GM19023 (cell line): ENCODE data around the gene SORT1.

Source experiments
- ATAC-seq: cut with Tn5 transposase; IDR thresholded peaks from one replicate; pipeline ENCODE4 v1.9.1; 2021; ENCODE audit warnings: mild to moderate bottlenecking, moderate library complexity; ENCODE audit not compliant: unreplicated experiment

The SORT1 gene

DNA sequence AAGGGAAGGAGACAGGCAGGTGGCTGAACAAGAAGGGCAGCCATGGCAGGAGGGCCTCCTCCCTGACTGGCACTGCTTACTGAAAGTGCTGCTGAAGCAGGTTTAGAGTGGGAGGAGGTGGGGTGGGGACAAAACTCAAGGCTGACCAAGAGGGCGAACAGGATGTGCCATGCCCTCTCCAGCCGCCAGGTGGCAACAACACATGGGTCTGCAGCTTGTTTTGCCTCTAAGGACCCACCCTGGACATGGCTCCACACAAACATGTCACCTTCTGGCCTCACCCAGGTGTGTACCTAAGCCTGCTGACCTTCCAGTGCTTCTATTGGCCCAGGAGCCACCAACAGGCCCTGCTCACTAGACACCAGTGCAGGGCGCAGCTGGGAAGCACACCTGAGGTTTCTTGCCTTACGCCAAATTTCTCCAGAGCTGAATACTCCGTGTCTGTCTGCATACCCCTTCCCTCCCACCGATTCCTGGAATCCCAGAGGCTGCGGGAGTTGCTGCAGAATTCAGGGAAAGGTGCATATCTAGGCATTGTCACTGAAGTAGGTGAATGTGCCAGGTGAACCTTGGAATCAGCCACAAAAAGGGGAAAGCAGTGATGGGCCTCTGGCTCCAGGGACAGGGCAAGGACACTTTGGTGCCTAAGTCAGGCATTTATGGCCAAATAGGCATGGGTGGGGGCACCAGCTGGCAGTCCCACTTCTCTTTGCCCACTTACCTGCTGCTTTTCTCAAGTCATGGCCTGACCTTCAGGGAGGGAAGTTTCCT, 120.1 kb downstream of the SORT1 start:
- ATAC-seq: peak; percentile 79

DNA sequence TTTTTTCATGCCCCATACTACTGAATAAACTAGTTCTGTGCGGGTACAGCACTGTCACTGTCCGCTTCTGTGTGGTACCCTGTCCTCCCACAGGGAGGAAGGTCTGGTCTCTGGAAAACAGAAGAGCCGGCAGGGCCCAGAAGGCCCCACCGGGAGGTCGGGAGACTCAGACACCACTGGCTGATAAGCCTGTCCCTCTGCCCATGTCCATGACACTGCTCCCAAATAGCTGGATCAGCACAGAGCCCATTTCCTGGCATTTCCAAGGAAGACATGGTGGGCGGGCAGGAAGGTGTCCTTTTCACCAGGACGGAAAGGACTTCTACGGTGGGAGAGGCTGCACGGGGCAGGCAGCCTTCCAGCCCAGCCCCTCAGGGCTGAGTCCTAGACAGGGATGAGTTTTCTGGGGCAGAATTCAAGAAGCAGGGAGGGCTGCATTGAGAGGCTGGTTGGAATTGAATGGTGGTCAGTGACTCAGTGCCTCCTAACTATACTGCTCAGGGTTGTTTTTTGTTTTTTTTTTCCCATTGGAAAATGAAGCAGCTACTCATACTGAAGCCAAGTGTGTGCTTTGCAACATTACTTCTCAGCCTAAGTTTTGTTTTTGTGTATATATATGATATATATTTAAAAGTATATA, 121.9 kb downstream of the SORT1 start:
- no peak for ATAC-seq

DNA sequence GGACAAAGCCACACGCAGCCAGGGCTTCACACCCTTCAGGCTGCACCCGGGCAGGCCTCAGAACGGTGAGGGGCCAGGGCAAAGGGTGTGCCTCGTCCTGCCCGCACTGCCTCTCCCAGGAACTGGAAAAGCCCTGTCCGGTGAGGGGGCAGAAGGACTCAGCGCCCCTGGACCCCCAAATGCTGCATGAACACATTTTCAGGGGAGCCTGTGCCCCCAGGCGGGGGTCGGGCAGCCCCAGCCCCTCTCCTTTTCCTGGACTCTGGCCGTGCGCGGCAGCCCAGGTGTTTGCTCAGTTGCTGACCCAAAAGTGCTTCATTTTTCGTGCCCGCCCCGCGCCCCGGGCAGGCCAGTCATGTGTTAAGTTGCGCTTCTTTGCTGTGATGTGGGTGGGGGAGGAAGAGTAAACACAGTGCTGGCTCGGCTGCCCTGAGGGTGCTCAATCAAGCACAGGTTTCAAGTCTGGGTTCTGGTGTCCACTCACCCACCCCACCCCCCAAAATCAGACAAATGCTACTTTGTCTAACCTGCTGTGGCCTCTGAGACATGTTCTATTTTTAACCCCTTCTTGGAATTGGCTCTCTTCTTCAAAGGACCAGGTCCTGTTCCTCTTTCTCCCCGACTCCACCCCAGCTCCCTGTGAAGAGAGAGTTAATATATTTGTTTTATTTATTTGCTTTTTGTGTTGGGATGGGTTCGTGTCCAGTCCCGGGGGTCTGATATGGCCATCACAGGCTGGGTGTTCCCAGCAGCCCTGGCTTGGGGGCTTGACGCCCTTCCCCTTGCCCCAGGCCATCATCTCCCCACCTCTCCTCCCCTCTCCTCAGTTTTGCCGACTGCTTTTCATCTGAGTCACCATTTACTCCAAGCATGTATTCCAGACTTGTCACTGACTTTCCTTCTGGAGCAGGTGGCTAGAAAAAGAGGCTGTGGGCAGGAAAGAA, 122.9 kb downstream of the SORT1 start:
- no peak for ATAC-seq

DNA sequence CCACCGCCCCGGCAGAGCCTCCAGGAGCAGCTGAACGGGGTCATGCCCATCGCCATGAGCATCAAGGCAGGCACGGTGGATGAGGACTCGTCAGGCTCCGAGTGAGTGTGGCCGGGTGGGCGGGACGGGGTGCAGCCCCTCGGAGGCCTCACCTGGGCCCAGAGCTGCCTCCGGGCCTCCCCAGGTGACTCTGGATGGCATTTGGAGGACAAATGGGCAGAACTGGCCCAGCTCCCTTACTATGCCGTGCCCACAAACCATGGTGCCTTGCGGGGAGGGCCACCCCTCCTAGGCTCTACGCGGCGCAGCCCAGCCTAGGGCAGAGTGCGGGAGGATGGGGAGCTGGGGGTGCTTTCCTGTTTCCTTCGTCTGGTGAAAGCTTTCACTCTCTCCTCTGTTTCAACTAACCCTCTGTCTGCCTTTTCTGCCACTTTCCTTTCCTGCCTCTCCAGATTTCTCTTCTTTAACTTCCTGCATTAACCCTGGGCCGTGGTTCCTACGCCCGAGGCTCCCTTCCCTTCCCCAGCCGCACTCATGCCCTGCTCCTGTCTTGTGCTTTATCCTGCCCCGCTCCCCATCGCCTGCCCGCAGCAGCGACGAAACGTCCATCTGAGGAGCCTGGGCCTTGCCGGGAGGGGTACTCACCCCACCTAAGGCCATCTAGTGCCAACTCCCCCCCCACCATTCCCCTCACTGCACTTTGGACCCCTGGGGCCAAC, 124.0 kb downstream of the SORT1 start:
- ATAC-seq: no peak

DNA sequence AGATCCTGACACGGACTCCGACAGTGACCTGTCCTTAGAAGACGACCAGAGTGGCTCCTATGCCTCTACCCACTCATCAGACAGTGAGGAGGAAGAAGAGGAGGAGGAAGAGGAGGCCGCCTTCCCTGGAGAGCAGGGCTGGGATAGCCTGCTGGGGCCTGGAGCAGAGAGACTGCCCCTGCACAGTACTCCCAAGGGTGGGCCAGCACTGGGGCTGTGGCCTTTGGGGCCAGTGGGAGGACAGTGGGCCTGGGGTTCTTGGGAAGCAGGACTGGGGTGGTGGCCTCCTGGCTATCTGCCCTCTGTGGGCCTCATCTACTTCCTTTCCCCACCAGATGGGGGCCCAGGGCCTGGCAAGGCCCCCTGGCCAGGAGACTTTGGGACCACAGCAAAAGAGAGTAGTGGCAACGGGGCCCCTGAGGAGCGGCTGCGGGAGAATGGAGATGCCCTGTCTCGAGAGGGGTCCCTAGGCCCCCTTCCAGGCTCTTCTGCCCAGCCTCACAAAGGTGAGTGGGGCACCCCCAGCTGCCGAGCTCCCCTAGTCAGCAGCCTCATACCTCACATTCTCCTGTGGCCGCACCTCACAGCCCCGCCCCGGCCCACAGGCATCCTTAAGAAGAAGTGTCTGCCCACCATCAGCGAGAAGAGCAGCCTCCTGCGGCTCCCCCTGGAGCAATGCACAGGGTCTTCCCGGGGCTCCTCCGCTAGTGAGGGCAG, 124.7 kb downstream of the SORT1 start:
- ATAC-seq: no peak

DNA sequence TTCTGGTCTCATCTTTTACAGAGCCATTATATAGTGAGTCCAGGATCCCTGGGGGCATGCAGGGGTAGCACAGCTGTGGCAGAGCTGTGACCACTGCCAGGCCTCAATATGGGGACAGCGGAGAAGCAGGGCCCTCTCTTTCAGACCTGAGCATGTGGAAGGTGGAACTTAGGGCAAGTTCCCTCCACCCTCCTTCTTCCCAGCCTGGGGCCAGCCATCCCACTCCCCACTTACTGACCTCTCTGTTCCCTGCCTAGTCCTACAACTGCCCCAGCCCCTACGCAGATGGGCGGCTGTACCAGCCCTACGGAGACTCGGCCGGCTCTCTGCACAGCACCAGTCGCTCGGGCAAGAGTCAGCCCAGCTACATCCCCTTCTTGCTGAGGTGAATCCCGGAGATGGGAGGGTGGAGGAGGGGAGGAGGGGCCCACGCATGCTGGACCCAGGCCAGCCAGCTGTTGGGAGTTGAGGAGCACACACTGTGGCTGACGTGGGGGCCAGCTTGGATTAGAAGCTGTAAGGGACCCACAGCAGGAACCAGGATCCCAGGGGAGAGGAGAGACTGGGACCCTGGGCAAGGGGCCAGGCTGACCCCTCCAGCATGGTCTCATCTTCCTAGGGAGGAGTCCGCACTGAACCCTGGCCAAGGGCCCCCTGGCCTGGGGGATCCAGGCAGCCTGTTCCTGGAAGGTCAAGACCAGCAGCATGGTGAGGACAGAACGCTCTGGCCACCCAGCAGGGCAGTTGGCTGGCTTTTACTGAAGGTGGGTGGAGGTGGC, 125.5 kb downstream of the SORT1 start:
- ATAC-seq: no peak

DNA sequence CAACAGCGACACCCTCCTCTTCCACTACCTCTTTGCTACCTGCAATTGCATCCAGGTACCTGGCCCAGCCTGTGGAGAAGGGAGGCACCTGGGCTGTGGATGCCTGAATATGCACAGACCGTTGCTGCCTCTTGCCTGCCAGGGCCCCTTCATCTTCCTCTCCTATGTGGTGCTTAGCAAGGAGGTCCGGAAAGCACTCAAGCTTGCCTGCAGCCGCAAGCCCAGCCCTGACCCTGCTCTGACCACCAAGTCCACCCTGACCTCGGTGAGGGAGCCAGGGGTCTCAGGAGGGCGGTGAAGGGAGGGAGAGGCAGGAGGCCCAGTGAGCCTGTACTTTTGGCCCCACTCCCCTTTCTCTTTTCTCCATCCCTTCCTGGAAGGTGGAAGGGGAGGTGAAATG, 126.3 kb downstream of the SORT1 start:
- no peak for ATAC-seq

DNA sequence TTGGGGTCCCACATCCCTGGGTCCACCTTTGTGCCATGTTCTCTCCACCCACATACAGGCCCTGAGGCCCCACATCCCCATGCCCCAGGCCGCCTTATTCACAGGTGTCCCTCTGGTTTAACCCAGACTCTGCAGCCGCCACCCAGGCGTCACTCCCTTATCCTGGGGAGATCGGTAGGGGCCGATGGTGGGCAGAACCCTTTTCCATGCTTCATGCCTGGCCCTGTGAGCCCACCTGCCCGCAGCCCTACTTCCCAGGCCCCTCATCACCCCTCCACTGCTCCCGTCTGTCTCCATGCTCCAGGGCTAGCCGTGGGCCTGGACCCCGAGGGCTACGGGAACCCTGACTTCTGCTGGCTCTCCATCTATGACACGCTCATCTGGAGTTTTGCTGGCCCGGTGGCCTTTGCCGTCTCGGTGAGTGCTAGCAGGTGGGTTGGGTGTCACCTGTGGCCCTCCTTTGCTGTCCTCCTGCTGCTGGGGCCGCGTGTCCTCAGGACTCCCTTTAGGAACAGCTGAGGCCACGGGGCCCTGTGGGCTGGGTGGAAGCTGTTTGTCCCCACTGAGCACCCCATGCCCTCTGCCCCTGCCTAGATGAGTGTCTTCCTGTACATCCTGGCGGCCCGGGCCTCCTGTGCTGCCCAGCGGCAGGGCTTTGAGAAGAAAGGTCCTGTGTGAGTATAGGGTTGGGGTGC, 126.9 kb downstream of the SORT1 start:
- ATAC-seq: no peak

DNA sequence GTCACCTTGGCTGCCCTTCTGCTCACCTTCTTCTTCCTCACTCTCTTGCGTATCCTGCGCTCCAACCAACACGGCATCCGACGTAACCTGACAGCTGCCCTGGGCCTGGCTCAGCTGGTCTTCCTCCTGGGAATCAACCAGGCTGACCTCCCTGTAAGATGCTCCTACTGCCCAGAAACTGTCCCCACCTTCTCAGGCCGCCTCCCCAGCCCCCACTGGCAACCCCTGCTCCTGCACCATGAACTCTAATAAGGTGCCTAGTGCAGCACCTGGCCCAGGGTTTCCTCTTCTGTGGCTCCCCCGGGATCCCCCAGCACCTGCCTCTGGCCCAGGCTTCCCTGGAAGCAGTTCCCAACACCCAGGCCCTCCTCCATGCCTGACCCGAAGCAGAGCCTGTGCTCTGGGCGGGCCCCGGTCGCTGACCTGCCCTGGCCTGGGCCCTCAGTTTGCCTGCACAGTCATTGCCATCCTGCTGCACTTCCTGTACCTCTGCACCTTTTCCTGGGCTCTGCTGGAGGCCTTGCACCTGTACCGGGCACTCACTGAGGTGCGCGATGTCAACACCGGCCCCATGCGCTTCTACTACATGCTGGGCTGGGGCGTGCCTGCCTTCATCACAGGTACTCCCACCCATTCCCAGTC, 127.6 kb downstream of the SORT1 start:
- ATAC-seq: no peak

DNA sequence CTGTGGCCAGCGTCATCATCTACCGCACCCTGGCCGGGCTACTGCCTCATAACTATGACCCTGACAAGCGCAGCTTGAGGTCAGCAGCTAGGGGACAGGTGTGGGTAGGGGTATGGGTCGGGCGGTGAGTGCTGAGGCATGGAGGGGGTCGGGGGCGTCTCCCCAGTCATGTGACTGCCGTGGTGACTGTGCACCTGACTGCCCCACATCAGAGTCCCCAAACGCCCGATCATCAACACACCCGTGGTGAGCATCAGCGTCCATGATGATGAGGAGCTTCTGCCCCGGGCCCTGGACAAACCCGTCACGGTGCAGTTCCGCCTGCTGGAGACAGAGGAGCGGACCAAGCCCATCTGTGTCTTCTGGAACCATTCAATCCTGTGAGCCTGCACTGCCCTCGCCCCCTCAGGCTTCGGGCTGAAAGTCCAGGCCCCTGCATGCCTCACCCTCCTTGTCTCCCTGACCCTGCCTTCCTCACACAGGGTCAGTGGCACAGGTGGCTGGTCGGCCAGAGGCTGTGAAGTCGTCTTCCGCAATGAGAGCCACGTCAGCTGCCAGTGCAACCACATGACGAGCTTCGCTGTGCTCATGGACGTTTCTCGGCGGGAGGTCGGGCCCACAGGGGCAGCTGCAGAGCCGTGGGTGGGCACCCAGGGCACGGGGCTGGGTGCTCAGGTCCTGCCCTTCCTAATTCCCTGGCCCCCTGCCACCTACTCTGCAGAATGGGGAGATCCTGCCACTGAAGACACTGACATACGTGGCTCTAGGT, 128.3 kb downstream of the SORT1 start:
- ATAC-seq: no peak

DNA sequence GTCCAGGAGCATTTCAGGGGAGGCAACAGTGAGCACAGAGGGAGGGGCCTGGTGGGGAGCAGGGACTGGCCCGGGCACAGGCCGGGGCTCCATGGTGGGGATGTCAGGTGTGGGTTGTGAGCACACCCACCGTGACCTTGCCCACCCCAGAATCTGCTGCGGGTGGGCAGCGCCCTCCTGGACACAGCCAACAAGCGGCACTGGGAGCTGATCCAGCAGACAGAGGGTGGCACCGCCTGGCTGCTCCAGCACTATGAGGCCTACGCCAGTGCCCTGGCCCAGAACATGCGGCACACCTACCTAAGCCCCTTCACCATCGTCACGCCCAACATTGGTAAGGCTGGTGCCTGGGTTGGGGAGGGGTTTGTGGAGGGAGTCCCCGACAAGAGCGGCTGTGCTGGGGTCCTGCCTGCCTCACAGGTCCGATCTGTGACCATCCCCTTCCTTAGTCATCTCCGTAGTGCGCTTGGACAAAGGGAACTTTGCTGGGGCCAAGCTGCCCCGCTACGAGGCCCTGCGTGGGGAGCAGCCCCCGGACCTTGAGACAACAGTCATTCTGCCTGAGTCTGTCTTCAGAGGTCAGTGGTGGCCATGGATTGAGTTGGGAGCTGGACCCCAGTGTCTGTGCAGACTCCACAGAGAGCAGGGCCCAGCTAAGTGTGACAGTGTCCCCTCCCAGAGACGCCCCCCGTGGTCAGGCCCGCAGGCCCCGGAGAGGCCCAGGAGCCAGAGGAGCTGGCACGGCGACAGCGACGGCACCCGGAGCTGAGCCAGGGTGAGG, 129.1 kb downstream of the SORT1 start:
- no peak for ATAC-seq

DNA sequence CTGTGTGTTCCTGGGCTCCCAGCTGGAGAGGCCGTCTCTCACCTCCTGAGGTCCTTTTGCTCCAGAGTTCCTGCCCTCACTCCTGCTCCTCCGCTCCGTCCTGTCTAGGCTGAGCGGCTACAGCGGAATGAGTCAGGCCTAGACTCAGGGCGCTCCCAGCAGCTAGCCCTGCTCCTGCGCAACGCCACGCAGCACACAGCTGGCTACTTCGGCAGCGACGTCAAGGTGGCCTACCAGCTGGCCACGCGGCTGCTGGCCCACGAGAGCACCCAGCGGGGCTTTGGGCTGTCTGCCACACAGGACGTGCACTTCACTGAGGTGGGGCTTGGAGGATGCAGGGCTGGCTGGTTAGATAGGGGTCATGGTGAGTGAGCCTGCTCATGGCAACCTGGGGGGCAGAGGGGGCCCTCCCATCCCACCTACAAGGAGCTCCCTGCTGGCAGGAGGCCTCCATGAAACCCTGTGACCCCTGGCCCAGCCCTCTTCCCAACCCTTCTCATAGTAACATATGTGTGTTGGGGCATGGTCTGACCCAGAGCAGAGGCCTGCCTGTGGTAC, 129.9 kb downstream of the SORT1 start:
- no peak for ATAC-seq

DNA sequence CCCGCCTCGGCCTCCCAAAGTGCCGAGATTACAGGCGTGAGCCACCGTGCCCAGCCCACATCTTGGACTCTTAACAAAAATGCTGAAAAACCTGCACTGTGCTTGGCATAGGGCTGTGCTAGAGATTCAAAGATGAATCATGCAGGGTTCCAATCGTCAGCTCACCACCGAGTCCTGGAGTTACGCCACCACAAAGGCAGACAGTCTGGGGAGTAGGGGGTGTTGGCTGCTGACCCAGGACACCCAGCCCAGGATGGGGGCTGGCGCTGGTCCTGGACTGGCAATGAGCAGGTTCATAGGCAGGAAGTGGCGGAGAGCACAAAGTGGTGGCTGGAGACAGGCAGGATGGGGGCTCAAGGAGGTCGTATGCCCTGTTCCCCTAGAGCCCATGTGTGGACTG, 130.8 kb downstream of the SORT1 start:
- no peak for ATAC-seq

DNA sequence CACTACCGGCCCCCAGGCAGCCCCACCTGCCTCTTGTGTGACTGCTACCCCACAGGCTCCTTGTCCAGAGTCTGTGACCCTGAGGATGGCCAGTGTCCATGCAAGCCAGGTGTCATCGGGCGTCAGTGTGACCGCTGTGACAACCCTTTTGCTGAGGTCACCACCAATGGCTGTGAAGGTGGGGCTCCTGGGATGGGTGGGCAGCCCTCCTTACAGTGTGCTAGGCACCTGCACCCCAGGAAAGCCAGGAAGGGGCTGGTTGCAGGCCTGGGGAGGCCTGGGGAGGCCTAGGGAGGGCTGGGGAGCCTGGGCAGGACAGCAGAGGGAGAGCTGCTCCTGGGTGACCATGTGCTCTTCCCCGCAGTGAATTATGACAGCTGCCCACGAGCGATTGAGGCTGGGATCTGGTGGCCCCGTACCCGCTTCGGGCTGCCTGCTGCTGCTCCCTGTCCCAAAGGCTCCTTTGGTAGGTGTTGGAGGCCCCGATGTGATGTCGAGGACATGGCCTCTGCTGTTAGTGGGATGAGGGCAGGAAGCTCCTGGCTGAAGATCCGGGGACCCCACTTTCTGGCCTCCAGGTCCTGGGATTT, 131.9 kb downstream of the SORT1 start:
- ATAC-seq: no peak

DNA sequence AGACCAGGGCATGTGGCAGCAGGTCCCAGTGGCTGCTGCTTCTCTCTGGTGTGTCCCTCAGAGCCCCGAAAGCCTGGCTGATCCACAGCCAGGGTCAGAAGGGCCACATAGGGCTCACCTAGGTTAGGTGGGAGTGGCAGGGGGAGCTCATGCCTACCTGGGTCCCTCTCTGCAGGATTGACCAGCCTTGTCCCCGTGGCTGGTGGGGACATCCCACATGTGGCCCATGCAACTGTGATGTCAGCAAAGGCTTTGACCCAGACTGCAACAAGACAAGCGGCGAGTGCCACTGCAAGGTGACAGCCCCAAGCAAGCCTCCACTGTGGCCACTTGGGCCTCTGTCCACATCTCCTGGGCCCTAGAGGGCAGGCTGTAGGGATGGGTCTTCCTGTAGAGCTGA, 132.7 kb downstream of the SORT1 start:
- no peak for ATAC-seq

DNA sequence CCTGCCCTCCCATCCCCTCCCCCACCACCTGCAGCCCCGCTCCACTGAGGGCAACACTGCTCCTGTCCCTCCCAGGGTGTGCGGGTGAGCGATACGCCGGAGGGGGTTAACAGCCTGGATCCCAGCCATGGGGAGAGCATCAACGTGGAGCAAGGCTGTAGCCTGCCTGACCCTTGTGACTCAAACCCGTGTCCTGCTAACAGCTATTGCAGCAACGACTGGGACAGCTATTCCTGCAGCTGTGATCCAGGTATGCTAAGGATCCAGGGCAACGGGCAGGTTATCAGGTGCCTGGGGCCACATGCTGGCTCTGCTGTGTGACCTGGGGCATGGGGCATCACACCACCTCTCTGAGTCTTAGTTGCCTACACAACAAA, 133.4 kb downstream of the SORT1 start:
- no peak for ATAC-seq
